ENCODE data around the gene ZNF234.
"Not testable (repeated sequence)": the region's sequence is repeated elsewhere in the genome, so short reads cannot be mapped to it uniquely, and the experiment has no call there.

ZNF234 gene

GRCh38 chr19:44203877-44204276 lies 62.5 kb downstream of the ZNF234 start:
- in situ Hi-C loops (cut with MboI; ENCODE audit: low sequenced_read_pairs); H3K4me3 ChIP-seq; H3K36me3 ChIP-seq (replicated peaks); H3K9me3 ChIP-seq; H3K27me3 ChIP-seq (ENCODE audit: low read depth); H3K4me1 ChIP-seq; DNase-seq (ENCODE audit: low spot score in 2 of 2): not testable (repeated sequence)

DNA sequence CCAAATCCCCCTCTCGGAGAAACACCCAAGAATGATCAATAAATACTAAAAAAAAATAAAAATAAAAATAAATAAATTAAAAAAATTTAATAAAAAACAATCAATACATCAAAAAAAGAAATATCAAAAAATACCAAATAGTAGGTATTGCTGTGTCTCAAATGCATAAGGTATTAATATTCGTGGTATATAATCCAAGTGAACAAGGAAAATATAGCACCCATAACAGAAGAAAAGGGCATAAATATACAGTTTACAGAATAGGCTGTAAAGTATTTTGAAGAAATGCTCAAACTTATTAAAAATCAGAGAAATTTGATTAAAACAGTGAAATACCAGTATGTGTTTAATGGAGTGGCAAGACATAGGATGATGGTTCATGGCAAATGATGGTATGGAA lies 63.4 kb downstream of the ZNF234 start:
- in situ Hi-C loops (cut with MboI; ENCODE audit: low sequenced_read_pairs), result no loop called here

GRCh38 chr19:44207126-44207803 lies 65.9 kb downstream of the ZNF234 start:
- Histone ChIP-seq H3K4me1 (peaks cover 9% of the 10 kb centered on the region), H3K36me3 (replicated peaks) (no peaks in the 10 kb centered on the region), H3K4me3 (peak overlapping the region; percentile 63), H3K9me3 (no peaks in the 10 kb centered on the region), H3K27me3 (ENCODE audit: low read depth) (no peaks in the 10 kb centered on the region)
- in situ Hi-C loops (cut with MboI; ENCODE audit: low sequenced_read_pairs), result no loop called here
- DNase-seq (ENCODE audit: low spot score in 2 of 2), result peak; percentile 88 to 97

More for the DNA sequence above, 63.4 kb downstream of the ZNF234 start:
- Histone ChIP-seq H3K4me1 (peaks cover 9% of the 10 kb centered on the region), H3K27me3 (ENCODE audit: low read depth) (no peaks in the 10 kb centered on the region), H3K9me3 (no peaks in the 10 kb centered on the region), H3K4me3 (no peak overlapping the region), H3K36me3 (replicated peaks) (no peaks in the 10 kb centered on the region)
- no peak for DNase-seq (ENCODE audit: low spot score in 2 of 2)

All from HAP-1 (cell line).